Kidney capillary endothelial cell (primary cell): ENCODE measurements around the gene ELAVL3.
"Not testable (repeated sequence)": the region's sequence is repeated elsewhere in the genome, so short reads cannot be mapped to it uniquely, and the experiment has no call there.

Experiments used
- DNase-seq: peaks from one replicate; pipeline ENCODE4 v3.0.0-alpha.2; 2018; ENCODE audit warnings: low spot score

The ELAVL3 gene

DNA sequence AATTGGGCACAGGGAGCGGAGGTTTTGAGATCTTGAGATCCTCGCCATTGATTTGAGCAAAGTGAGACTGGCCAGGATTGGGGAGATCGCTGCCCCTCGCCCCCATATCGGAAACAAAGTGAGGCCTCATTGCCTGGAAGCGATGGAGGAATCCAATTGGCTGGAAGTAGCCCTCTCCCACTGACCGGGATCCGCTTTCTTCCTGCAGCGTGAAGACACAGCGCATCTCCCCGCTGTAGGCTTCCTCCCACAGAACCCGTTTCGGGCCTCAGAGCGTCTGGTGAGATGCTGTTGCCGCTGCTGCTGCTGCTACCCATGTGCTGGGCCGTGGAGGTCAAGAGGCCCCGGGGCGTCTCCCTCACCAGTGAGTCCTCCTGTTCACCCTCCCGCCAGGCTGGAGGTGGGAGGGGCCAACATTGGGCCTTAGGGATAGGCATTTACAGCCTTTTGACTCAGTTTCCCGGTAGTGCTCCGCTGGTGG lies 45.0 kb downstream of the ELAVL3 start:
- DNase-seq: peak; percentile 26

DNA sequence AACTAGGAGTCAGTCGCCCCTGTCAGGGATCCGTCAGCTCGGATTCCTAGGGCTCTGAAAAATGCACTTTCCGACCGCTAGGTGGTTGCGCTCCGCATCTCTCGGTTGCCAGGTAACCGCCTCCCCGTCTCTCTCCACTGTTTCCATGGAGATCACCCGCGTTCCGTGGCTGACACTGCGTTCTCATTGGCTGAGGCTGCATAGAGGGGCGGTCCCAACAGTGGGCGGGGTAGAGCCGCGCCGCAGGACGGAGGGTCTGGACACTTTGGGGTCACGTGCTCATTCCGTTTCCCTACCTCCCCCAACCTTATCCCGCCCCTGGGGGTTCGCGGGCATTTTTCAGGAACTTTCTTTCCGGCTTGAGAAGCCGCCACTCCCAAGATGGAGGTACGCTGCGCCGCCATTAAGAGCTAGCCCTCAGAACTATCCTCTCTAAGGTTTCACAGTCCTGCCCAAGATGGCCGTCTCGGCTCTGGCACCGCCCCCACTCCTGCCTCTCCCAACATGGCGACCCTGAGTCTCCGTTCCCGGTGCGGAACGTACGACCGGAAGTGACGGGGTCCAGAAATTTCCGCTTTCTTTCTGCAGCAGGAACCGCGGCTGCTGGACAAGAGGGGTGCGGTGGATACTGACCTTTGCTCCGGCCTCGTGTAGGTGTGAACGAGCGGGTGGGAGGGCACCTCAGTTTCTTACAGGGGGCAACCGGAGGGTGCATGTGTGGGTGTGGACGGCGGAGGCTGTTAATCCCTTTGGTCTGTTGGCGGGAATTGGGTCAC lies 45.6 kb downstream of the ELAVL3 start, which contains the start of the genes ODAD3 and PRKCSH:
Gene ODAD3 (minus strand): TSS at position 65 of the 776 bp plus-strand sequence. CDS start 105 bp downstream, outside the sequence.
Gene PRKCSH (plus strand): TSS at position 579 of the 776 bp plus-strand sequence. CDS start 483 bp downstream, outside the sequence.
- peak; percentile 99 for DNase-seq

DNA sequence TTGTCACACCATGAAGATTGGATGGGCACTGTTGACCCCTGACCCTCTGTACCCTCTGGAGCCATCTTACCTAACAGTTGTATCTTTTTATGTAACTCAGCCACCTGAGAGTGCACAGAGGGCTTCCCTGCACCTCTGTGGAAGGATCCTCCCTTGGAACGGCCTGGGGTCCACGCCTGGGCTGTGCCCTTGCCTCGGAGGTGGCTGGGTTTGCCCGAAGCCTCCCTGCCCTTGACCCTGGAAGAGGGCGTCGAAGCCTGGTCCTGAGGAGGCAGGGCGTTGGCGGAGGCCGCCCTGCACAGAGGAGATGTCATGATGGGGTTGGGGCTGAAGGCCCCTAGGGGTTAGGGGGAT lies 46.2 kb downstream of the ELAVL3 start:
- no peak for DNase-seq

DNA sequence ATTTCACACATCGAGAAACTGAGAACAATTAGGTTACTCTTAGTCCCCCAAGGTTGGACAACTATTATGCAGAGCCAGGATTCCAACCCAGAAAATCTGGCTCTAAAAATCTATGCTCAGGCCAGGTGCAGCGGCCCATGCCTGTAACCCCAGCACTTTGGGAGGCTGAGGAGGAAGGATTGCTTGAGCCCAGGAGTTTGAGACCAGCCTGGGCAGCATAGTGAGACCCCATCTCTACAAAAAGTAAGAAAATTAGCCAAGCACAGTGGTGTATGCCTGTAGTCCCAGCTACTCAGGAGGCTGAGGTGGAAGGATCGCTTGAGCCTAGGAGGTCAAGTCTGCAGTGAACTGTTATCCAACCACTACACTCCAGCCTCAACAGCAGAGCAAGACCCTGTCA lies 47.3 kb downstream of the ELAVL3 start:
- not testable (repeated sequence) for DNase-seq

DNA sequence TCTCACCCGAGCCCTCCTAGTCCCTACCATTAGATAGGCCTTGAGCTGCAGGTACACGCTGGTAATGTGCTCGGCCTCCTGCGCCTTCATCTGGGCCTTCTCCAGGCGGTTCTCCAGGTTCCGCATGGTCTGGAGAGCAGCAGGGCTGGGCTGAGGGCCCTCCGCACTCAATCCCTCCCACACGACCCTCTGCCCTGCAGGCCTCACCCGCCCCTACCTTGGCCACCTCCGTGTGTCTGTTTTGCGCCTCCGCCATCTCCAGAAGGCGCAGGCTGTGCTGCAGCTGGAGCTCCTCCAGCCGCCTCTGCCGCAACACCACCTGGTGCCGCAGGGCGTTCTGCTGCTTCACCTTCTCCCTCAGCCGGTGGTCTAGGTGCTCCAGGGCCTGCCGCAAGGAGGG lies 54.2 kb downstream of the ELAVL3 start:
- DNase-seq: no peak

DNA sequence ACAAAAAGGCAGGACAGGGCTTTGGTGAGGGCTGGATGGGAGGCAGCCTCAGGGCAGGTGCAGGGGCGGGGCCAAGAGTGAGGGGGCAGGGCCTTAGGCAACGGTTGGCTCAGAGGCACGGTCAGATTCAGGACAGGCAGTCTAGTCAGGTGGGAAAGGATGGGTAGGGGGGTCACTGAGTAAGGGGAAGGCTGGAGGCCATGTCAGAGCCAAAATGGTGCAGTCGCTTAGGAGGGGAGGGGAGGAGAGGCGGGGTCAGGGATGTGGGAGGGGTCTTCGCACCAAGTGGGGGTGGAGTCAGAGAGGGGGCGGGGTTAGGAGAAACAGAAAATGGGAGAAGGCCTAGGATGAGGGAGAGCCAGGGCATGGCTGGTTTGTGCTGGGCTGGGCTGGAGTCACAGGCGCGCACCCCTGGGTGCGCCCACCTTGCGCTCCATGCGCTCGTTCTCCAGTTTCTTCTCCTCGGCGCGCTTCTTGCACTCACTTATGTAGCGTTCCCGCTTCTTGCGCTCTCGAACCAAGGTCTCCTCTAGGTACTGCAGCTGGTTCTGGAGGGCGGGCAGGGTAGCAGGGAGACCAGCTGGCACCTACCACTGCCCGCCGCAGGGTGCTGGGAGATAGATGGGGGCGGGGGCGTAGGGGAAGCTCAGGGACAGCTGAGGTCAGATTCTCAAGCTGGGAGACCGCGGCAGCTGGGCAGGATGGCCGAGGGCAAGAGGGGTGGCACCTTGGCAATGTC lies 55.0 kb downstream of the ELAVL3 start:
- DNase-seq: no peak

DNA sequence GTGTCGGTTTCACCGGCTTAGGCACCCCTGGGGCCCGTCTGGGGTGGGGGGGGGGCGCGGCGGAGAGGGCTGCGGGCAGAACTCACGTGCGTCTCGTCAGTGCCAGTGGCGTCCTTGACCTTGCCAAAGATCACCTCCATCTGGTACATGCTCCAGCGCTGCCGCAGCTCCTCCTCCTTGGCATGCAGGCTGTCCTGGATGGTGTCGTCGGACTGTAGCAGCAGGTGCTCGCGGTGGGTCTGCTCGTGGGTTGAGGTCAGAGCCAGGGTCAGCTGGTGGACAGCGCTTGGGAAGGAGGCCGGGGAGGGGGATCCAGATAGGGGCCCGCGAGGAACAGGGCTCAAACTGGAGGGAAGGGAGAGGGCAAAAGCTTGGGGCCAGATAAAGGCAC lies 57.1 kb downstream of the ELAVL3 start:
- no peak for DNase-seq

DNA sequence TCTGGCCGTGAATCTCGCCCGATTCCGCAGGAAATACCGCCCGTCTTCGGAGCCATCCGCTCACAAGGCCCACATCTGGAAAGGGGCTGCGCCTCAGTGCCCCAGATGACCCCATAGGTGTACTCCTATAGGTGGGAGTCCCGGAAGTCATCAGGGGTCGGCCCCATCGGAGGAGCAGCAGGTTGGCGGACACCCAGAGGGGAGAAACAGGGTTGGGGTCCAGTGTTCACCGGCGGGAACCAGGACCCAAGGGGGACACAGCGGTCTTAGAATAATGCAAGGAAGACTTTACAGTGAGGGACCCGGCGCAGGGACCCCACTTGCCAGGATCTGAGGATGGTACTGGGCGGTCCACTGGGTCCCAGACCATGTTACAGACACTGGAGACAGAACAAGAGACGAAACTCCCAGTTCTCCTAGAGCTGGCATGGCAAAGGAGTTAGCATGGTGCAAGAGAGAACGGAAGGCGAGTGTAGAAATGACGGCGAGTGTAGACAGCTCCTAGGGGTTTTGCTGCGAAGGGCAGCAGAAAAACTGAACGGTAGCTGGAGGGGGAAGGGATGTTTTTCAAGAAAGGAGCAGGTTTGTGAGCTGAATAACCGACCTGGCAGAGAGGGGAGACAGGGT lies 57.6 kb downstream of the ELAVL3 start:
- DNase-seq: no peak

DNA sequence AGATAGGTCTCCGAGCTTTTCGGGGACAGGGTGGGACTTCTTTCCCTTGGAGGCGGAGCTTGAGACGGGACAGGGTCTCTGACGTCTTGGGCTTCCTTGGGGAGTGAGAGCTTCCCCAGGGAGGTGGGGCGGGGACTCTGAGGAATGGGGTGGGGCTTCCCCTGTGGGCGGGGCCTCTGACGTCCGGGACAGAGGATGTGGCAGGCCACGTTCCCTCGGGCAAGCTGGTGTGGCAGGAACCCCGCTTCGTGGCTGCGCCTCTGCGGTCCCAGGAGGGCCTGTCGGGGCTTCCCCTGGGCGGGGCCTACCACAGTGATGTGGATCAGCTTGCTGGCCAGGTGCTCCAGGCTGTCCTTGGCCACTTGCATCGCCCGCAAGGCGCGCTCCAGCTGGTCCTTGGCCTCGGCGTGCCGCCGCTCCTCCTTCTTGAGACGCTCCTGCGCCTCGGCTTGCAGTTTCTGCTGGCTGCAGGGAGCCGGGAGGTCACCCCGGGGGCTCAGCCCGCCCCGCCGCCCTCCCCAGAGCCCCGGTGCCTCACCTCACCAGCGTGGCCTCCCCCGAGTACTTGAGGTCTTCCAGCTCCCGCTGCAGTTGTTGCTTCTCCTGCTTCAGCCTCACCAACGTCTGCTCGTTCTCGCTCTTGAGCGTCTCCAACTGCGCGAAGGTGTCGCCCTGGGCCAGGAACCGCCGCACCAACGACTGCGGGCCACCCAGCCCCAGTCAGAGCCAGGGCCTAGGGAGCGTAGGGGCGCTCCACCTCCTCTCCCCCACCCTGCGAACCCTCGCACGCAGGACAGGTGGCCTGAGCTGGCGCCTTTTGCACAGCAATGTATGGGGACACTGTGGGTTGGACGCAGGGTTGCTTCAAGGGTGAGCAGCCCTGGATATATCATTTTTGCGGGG lies 58.4 kb downstream of the ELAVL3 start:
- DNase-seq: no peak

DNA sequence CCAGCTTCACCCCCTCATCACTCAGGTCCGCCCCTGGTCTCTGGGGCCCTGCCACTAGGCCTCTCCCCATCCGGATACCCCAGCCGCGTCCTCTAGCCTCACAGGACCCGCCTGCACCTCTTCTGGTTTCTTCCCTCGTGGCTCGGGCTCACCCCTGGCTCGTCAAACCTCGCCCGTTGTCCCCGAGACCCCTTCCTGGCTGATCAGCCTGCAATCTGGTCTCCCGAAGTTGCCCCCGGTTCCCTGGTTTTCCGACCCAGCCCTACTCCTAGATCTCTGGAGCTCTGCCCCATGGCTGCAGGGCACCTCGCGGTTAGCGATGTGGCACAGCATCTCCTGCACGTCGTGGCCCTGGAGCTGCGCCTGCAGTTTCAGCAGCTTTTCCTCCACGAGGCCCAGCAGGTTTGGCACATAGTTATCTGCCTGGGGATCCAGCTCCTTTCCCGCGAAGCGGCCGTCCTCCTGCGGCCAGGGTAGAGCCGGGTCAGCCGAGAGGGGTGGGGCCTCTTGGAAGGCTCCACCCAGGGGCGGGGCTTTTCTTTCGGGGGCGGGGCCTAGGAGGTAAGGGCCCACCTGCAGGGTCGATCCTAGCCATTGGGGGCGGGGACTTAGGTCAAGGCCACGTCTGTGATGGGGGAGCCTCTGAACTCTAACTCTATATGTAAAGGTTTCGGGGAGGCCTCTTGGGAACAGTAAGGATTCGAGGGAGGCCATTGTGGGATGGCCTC lies 59.3 kb downstream of the ELAVL3 start:
- no peak for DNase-seq

DNA sequence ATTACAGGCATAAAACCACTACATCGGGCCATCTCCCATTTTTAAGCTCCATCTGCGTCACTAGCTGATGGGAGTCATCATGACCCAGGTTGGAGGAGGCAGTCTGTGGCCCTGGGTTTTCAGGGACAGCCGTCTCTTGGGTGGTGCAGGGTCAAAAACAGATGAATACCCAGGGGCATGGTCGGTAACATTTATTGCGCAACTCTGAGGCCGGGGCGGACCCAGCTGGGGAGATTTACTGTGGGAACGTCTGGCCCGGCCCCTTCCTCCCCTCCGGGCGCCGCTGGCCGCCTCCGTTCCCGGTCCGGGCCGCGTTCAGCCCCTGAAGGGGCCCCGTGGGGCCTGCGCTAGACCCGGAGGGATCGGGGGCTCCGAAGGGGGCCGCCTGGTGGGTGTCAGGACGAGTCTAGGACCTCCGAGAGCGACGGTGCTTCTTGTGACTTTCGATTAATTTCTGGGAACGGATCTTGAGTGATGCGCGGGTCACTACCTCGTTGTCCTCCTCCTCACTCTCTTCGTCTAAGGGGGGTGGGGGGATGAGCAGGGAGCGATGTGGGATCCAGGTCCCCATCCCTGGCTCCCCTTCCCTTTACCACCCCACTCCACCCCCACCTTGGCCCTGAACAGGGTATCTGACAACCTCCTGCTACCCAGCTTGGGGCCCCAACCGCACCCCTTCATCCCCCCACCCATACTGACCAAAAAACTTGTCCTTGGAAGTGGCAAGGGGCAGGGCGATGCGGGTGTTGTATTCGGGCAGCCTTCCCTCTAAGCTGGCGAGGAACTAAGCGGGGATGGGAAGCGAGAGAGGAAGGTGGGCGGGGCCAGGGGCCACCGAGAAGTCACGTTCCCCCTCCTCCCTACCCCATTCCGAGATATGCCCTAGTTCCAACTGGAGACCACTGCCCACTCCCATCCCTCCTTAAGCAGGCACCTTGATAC lies 60.1 kb downstream of the ELAVL3 start:
- no peak for DNase-seq

DNA sequence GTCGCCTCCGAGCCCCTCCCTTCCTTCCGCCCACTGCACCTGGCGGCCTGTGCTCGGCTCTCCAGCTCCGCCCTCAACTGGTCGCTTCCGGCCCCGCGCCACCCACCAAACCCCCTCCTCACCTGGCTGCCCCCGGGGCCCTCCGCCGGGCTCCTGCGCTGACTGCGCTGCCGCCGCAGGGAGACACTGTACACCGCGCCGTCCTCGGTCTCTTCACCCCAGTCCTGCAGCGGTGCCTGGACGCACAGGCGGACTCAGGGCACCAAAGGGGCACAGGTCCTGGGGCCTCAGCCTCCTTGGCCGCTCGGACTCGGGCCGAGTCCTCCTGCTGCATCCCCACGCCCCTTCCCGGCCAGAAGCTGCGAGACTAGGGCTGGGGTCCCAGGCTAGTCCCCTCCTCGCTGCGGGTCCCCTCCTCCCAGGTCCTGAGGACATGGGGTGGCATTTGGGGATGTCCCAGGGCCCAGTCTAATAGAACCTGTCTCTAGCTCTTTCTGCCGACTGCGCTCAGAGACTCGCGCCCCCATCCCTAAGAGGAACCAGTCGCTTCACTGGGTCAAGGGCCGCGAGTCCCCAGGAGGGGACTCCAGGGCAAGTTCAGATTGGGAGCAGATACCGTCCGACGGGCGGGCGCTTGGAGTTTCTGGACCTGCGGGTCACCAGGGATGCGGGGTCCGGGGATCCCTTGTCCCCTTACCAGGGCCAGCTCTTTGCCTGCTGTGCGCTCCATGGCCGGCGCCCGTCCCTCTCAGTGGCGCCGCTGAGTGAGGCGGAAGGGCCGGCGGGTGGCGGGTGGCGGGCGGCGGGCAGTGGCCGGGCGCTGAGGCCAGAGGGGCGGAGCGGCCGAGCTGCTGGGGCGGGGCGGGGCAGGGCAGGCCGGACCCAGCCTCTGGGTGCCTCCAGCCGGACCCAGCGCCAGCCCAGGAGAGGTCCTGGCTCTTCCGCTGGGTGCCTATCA lies 62.0 kb downstream of the ELAVL3 start, which contains the start of gene RGL3:
Gene RGL3 (minus strand): TSS at position 766 of the 958 bp plus-strand sequence. CDS start 36 bp downstream, at position 730.
- no peak for DNase-seq

DNA sequence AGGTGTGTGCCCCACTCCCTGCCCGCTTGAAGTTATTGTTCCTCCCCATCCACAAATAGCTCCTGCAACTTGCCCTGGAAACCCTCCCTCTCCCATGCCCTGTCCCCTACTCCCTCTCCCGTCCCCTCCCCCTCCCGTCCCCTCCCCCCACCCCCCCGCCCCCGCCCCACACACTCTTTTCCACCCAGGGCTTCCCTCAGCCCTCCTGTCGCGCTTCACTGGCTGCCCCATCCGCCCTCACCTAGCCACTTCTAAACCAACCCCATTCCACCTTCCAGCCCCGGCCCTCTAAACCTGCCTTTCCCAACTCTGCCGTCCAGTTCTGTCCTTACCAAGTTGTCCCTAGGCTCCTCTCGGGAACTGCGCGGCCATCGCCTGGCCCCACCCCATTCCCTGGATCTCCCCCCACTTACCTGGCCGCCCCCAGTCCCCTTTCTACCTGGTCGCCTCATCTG lies 62.7 kb downstream of the ELAVL3 start:
- DNase-seq: no peak

DNA sequence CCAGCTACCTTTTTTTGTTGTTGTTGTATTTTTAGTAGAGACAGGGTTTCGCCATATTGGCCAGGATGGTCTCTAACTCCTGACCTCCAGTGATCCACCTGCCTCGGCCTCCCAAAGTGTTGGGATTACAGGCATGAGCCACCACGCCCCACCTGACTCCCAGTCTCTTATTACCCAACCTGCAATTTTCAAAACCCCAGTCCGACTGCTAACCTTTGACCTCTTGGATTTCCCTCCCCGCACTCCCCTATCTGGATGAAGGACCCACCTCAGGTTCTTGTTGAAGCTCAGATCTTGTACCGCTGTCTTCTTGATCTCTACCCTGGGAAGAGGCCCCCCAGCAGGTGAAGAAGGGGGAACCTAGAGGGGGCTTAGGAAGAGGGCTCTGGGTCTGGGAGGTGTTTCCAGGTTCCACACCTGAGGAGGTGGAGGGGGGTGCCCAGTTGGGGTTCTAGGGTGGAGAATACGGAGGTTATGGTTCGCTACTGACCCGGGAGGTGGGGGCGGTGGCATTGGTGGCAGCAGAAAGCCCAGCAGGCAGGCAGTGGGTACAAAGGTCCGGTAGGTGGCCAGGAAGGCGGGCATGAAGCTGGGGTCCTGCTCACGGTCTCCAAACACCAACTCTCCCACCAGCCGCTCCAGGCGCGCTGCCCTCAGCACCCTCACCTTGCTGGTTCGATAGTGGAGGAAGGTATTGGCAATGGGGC lies 64.3 kb downstream of the ELAVL3 start:
- no peak for DNase-seq

DNA sequence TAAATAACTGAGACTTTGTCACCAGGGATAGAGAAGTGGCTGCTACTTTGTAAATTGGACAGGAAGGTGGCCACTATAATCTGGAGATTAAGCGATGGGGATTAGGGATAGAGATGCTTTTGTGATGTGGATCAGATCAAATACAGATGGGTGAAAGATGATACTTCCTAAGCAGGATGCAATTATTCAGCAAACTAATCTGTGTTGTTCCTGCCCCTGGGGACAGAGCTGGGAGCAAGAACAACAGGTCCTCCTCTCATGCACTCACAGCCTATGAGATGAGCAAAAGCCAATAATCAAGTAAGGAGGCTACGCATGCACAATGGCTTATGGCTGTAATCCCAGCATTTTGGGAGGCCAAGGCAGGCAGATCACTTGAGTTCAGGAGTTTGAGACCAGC lies 66.3 kb downstream of the ELAVL3 start:
- DNase-seq: no peak

DNA sequence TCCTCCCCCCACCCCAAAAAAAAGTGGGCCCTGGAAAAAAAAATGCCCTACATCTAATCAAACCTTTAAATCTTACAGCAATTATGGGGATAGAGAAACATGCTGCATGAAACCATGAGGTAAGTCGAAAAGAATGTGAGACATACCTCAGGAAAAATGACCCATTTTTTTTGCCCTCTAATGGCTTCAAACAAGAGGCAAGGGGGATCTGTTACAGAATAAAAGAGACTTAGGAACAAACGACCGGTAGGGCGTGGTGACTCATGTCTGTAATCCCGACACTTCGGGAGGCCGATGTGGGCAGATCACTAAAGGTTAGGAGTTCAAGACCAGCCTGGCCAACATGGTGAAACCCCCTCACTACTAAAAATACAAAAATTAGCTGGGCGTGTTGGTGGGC lies 70.2 kb downstream of the ELAVL3 start:
- no peak for DNase-seq

DNA sequence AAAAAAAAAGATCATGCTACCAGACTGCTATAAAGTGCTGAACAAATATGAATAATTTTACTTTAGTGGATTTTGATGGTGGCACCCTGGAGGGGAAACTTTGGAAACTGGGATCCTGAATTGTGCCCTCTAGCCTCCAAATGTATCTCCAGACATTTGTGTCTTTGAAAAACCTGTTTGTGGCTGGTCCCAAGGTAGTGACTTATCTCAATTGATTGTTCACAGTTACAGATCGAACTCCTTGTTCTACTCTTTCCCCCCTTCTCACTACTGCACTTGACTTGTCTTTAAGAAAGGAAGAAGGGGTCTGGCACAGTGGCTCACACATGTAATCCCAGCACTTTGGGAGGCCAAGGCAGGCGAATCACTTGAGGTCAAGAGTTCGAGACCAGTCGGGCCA lies 72.3 kb downstream of the ELAVL3 start:
- no peak for DNase-seq
